ENCODE results near the gene CLSTN2.

DNA sequence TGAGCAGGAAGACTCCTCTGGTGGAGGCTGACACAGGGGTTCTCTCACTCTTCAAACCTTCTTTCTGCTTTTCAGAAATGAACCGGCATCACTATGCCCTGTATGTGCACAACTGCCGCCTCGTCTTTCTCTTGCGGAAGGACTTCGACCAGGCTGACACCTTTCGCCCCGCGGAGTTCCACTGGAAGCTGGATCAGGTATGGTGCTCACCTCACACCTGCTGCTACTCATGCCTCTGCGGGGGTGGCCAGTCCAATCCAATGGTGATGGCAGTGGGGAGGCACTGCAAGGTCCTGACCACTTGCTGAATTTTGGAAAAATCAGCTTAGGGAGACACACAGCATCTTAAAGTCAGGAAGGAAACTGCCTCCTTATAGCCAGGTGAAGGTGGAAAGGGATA, 531.5 kb downstream of the CLSTN2 start:
- TF ChIP-seq, protein P1, sequence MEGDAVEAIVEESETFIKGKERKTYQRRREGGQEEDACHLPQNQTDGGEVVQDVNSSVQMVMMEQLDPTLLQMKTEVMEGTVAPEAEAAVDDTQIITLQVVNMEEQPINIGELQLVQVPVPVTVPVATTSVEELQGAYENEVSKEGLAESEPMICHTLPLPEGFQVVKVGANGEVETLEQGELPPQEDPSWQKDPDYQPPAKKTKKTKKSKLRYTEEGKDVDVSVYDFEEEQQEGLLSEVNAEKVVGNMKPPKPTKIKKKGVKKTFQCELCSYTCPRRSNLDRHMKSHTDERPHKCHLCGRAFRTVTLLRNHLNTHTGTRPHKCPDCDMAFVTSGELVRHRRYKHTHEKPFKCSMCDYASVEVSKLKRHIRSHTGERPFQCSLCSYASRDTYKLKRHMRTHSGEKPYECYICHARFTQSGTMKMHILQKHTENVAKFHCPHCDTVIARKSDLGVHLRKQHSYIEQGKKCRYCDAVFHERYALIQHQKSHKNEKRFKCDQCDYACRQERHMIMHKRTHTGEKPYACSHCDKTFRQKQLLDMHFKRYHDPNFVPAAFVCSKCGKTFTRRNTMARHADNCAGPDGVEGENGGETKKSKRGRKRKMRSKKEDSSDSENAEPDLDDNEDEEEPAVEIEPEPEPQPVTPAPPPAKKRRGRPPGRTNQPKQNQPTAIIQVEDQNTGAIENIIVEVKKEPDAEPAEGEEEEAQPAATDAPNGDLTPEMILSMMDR (IDR thresholded peaks at IDR 0.05; ENCODE audit: low read depth, low read length, poor library complexity, severe bottlenecking), result no peak
- TF ChIP-seq EZH2phosphoT487 (IDR thresholded peaks at IDR 0.05; ENCODE audit: borderline replicate concordance, low read length), result no peak

All from DOHH2 (cell line).